Activated T-cell treated with anti-CD3 and anti-CD28 coated beads, Interleukin-2, amount 50 U/mL, for 72 hours (primary cell): ENCODE results near the gene HIC1. TPM values are rescaled to one million over a fixed set of nuclear protein-coding genes. Genes with fewer than 3 reads are reported as not detected.
A peak's percentile ranks its signal among the peaks of the same experiment; 100 is the strongest.

Experiments used
- ATAC-seq, 2 donors: fragments of 150-1000 bp; cut with Tn5 transposase; replicated peaks in 1 of 2; 2 replicates each; pipeline ENCODE4 v1.10.0; 2021; ENCODE audit warnings: moderate library complexity in 2 of 2, mild to moderate bottlenecking in 1 of 2
- DNase-seq, 2 donors: peaks; one replicate each; pipeline ENCODE4 v3.0.0; 2021 to 2022; ENCODE audit warnings: mixed read lengths in 1 of 2
- H3K27ac Mint-ChIP-seq: one replicate; pipeline ENCODE4 v1.8.0; 2022; ENCODE audit warnings: mild to moderate bottlenecking, moderate library complexity, mixed read lengths
- H3K27me3 Mint-ChIP-seq: one replicate; pipeline ENCODE4 v1.8.0; 2022; ENCODE audit warnings: low read depth, mixed read lengths
- H3K36me3 Mint-ChIP-seq, 2 donors: one replicate each; pipeline ENCODE4 v1.8.0; 2022; ENCODE audit warnings: mixed read lengths in 2 of 2, mild to moderate bottlenecking in 1 of 2; ENCODE audit not compliant: insufficient read depth in 2 of 2
- H3K4me1 Mint-ChIP-seq: one replicate; pipeline ENCODE4 v1.8.0; 2022; ENCODE audit warnings: low read depth, mixed read lengths
- H3K4me3 Mint-ChIP-seq, 2 donors: one replicate each; pipeline ENCODE4 v1.8.0; 2022; ENCODE audit warnings: mild to moderate bottlenecking in 2 of 2, mixed read lengths in 2 of 2, moderate library complexity in 2 of 2
- H3K9me3 Mint-ChIP-seq, 2 donors: one replicate each; pipeline ENCODE4 v1.8.0; 2022; ENCODE audit warnings: mixed read lengths in 2 of 2
- total RNA-seq, 2 donors: library from RNA; stranded (reverse); gene quantifications; one replicate each; pipeline ENCODE4 v1.2.3, GENCODE V29; 2022

The HIC1 gene
- total RNA-seq, 2 donors from 2014 or later: 11.7 to 21.4 TPM

- Mint-ChIP-seq H3K27me3 (peaks cover 2% of the 10 kb centered on the region), H3K4me1 (peaks cover 26% of the 10 kb centered on the region), H3K36me3 (peaks cover 2 to 7% of the 10 kb centered on the region in 2 donors), H3K27ac (peak overlapping the region; percentile 88), H3K4me3 (peak overlapping the region; percentile 89 to 97), H3K9me3 (no peaks in the 10 kb centered on the region)
- DNase-seq (no peak), ATAC-seq (no peak)
Observed at GRCh38 chr17:2042933-2043332, 12.0 kb upstream of the HIC1 start.

DNA sequence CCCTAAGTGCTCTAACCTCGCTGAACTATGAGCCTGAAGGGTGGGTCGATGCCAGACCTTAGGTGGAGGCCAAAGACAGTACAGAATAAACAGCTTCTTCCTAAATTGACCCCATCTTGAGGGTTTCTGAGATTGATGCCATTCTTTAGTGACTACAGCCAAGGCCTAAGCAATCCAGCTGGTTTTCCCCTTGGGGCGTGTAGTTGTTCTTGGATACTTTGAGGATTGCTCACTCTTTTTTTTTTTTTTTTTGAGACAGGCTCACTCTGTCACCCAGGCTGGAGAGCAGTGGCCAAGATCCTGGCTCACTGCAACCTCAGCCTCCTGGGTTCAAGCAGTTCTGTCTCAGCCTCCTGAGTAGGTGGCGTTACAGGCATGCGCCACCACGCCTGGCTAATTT lies 11.1 kb upstream of the HIC1 start:
- DNase-seq (no peak), ATAC-seq (no peak)
- H3K4me1 Mint-ChIP-seq: peaks cover 29% of the 10 kb centered on the region
- peaks cover 7% of the 10 kb centered on the region for H3K27me3 Mint-ChIP-seq
- H3K9me3 Mint-ChIP-seq: no peaks in the 10 kb centered on the region
- peak overlapping the region; percentile 11 for H3K27ac Mint-ChIP-seq
- H3K36me3 Mint-ChIP-seq: peaks cover 2 to 7% of the 10 kb centered on the region in 2 donors
- H3K4me3 Mint-ChIP-seq: peak overlapping the region in 1 of 2 donors; percentile 97

DNA sequence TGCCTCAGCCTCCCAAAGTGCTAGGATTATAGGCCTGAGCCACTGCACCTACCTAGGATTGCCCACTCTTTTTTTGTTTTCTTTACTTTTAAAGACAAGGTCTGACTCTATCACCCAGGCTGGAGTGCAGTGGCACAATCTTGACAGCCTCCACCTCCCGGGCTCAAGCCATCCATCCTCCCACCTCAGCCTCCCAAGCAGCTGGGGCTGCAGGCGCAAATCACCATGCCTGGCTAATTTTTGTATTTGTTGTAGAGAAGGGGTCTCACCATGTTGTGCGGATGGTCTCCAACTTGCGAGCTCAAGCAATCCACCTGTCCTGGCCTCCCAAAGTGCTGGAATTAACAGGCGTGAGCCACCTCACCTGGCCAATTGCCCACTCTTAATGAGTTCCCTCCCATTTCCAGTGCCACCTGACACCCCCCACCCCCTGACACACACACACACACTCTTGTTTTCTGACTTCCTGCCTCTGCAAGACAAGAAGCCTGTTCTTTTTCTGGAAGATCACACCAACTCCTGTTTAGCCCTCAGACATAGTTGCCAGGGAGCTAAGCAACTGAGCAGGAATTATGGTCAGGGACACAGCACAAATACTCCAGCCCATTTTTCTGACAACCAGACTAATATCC lies 10.5 kb upstream of the HIC1 start:
- Mint-ChIP-seq H3K36me3 (peaks cover 2 to 7% of the 10 kb centered on the region in 2 donors), H3K4me3 (peak overlapping the region; percentile 15 to 27), H3K4me1 (peaks cover 35% of the 10 kb centered on the region), H3K9me3 (no peaks in the 10 kb centered on the region), H3K27me3 (peaks cover 7% of the 10 kb centered on the region), H3K27ac (peak overlapping the region; percentile 55)
- DNase-seq (no peak), ATAC-seq (no peak)

GRCh38 chr17:2047590-2047989 lies 7.3 kb upstream of the HIC1 start:
- Mint-ChIP-seq H3K27me3 (peaks cover 17% of the 10 kb centered on the region), H3K36me3 (peaks cover 0 to 3% of the 10 kb centered on the region in 2 donors), H3K27ac (no peak overlapping the region), H3K4me3 (no peak overlapping the region), H3K4me1 (peaks cover 38% of the 10 kb centered on the region), H3K9me3 (no peaks in the 10 kb centered on the region)
- no peak for ATAC-seq
- DNase-seq: no peak

GRCh38 chr17:2048805-2049204 lies 6.1 kb upstream of the HIC1 start:
- H3K9me3 Mint-ChIP-seq: no peaks in the 10 kb centered on the region
- peaks cover 34% of the 10 kb centered on the region for H3K4me1 Mint-ChIP-seq
- H3K27me3 Mint-ChIP-seq: peaks cover 17% of the 10 kb centered on the region
- no peak for DNase-seq
- no peaks in the 10 kb centered on the region for H3K36me3 Mint-ChIP-seq
- no peak overlapping the region for H3K27ac Mint-ChIP-seq
- no peak for ATAC-seq
- H3K4me3 Mint-ChIP-seq: peak overlapping the region; percentile 70 to 80

GRCh38 chr17:2049333-2050299 lies 5.3 kb upstream of the HIC1 start:
- no peaks in the 10 kb centered on the region for H3K9me3 Mint-ChIP-seq
- peak overlapping the region; percentile 70 to 80 for H3K4me3 Mint-ChIP-seq
- H3K4me1 Mint-ChIP-seq: peaks cover 30% of the 10 kb centered on the region
- peak overlapping the region; percentile 16 for H3K27ac Mint-ChIP-seq
- no peaks in the 10 kb centered on the region for H3K36me3 Mint-ChIP-seq
- ATAC-seq: peak; percentile 52 to 57
- peaks cover 17% of the 10 kb centered on the region for H3K27me3 Mint-ChIP-seq
- DNase-seq: peak; percentile 91 to 93

GRCh38 chr17:2050300-2051060 lies 4.4 kb upstream of the HIC1 start:
- DNase-seq (peak; percentile 71 to 77), ATAC-seq (peak in 1 of 2 donors; percentile 6)
- H3K4me3 Mint-ChIP-seq: peak overlapping the region; percentile 63 to 77
- H3K27me3 Mint-ChIP-seq: peaks cover 17% of the 10 kb centered on the region
- peaks cover 23% of the 10 kb centered on the region for H3K4me1 Mint-ChIP-seq
- no peaks in the 10 kb centered on the region for H3K9me3 Mint-ChIP-seq
- peaks cover 0 to 2% of the 10 kb centered on the region in 2 donors for H3K36me3 Mint-ChIP-seq
- H3K27ac Mint-ChIP-seq: no peak overlapping the region

DNA sequence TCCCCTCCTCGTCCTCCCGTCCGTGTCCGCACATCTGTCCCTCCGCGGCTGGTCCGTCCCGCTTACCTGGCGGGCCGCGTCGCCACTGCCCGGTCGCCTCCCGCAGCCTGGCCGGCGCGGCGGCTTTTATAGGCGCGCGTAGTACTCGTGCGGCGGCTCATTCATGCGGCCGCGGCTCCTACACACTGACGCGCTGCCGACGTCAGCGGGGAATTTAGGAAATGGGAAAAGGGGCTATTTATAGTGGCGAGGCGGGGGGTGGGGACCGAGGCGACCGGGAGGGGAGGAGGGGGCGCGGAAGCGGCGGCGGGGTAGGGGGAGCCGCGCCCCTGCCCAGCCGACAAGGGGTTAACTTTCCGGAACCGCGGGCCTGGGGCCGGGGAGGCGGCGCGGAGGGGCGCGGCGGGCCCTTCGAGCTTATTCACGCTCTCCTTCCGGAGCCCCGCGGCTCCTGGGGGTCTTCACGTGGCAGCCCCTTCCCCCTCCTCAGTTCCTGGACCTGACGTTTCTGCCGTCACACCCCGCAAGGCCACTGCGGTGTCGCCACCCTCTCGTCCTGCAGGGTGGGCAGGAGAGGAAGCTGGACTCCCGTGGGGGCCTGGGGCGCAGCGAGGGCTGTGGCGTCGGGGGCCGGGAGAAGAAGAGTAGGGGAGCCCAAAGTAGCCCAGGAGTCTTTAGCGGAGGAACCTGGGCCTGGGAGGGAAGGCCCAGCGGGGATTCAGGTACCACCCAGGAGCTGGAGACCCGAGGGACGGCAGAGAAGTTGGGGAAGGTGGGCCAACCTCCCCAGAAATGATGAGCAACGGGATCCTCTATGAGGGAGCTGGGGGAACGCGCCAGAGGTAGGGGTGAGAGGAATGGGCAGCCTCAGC lies 3.6 kb upstream of the HIC1 start:
- Mint-ChIP-seq H3K27ac (no peak overlapping the region), H3K4me1 (peaks cover 23% of the 10 kb centered on the region), H3K4me3 (peak overlapping the region; percentile 63 to 77), H3K27me3 (peaks cover 17% of the 10 kb centered on the region), H3K36me3 (peaks cover 0 to 2% of the 10 kb centered on the region in 2 donors), H3K9me3 (no peaks in the 10 kb centered on the region)
- no peak for ATAC-seq
- no peak for DNase-seq

DNA sequence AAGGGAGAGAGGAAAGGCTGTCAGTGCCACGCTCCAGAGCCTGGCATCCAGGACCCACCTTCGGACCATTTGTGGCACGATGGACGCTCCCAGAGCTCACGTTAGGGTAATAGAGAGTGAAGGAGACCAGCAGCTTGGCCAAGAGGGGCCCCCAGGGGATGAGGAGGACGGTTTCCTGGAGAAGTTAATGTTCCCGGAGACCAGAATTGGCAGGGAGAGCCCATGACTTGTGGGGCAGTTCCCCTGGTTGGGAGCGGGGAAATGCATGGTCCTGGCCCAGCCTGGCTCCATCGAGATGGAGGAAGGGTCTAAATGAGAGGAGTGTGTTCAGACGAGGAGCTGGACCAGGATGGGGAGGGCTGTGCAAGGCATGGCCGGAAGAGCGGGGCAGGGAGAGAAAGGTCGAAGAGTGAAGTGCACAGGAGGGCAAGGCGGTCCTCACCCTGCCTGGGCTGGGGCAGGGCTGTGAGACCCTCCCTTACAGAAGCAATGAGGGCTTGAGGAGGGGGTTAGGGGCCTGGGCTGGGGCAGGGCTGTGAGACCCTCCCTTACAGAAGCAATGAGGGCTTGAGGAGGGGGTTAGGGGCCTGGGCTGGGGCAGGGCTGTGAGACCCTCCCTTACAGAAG lies 2.9 kb upstream of the HIC1 start:
- Mint-ChIP-seq H3K27ac (no peak overlapping the region), H3K27me3 (peaks cover 17% of the 10 kb centered on the region), H3K9me3 (no peaks in the 10 kb centered on the region), H3K36me3 (peaks cover 0 to 2% of the 10 kb centered on the region in 2 donors), H3K4me1 (peaks cover 23% of the 10 kb centered on the region), H3K4me3 (peak overlapping the region; percentile 11 to 32)
- DNase-seq (no peak), ATAC-seq (no peak)

DNA sequence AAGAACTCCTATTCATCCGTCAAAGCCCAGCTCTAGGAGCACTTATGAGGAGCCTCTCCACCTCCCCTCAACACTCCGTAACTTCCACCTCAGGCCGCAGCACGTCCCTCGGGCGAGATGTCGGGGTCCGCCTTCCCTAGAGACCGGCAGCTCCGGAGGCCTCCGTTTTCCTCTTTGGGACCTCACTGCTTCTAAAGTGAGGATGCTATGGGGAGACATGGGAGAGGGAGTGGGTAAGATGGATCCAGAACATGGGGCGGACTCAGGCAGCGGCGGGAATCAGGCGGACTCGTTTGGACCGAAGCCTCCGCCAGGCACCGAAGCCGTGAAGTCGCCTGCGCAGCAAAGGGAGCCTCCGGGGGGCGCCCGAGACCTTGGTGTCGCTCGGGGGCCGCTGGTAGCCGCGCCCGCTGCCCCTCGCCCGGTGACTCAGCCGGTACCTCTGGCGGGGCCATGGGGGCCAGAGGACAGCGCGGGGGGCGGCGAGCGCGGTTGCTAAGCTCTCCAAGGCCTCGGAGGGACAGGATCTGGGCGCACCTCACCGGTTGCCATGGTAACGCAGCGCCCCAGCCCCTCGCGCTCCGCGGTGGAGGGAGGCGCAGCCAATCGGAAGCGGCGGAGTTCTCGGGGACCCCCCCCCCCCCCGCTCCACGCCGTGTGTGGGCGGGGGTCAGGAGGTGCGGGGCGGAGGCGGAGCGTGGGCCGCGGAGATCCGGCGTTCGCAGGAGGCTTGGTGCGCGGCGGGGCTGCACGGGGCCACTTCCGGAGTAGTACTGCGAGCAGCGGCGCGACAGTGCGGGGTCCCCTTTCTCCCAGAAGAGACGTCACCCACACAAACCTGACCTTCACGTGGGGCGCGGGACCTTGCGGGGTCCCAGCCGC lies 1.3 kb upstream of the HIC1 start:
- H3K4me3 Mint-ChIP-seq: peak overlapping the region; percentile 83 to 88
- peaks cover 10% of the 10 kb centered on the region for H3K27me3 Mint-ChIP-seq
- peaks cover 22% of the 10 kb centered on the region for H3K4me1 Mint-ChIP-seq
- H3K27ac Mint-ChIP-seq: peak overlapping the region; percentile 38
- DNase-seq (peak; percentile 90 to 91), ATAC-seq (peak; percentile 36 to 40)
- H3K9me3 Mint-ChIP-seq: no peaks in the 10 kb centered on the region
- peaks cover 0 to 2% of the 10 kb centered on the region in 2 donors for H3K36me3 Mint-ChIP-seq

GRCh38 chr17:2054262-2054511 lies 716 bp upstream of the HIC1 start:
- H3K9me3 Mint-ChIP-seq: no peaks in the 10 kb centered on the region
- DNase-seq (no peak), ATAC-seq (no peak)
- peak overlapping the region; percentile 83 to 88 for H3K4me3 Mint-ChIP-seq
- H3K27ac Mint-ChIP-seq: no peak overlapping the region
- peaks cover 10% of the 10 kb centered on the region for H3K27me3 Mint-ChIP-seq
- peaks cover 0 to 2% of the 10 kb centered on the region in 2 donors for H3K36me3 Mint-ChIP-seq
- H3K4me1 Mint-ChIP-seq: peaks cover 17% of the 10 kb centered on the region
